GM12878 (cell line): Measurements from ENCODE around the gene NES. TPM values are rescaled to one million over a fixed set of nuclear protein-coding genes. Genes with fewer than 3 reads are reported as not detected.

ENCODE experiments used
- NRF1 ChIP-seq: conservative IDR thresholded peaks from 2 replicates; pipeline ENCODE4 v1.6.1; 2011; ENCODE audit warnings: mild to moderate bottlenecking, low read depth, low read length, improper control_type of control experiment
- RBBP5 ChIP-seq: fragments of 200-600 bp; sonication (generic); conservative IDR thresholded peaks from 2 replicates; pipeline ENCODE4 v1.6.1; 2016
- SMAD1 ChIP-seq: fragments of 450-650 bp; IDR thresholded peaks from 2 replicates; pipeline ENCODE4 v1.6.1; 2018; ENCODE audit warnings: mild to moderate bottlenecking, low read depth; ENCODE audit not compliant: partially characterized antibody
- TCF12 ChIP-seq: IDR thresholded peaks from 2 replicates; pipeline ENCODE4 v1.6.1; 2011; ENCODE audit warnings: low read depth, mild to moderate bottlenecking, low read length
- TCF3 ChIP-seq: IDR thresholded peaks from 2 replicates; pipeline ENCODE4 v1.6.1; 2012; ENCODE audit warnings: low read depth, mild to moderate bottlenecking, low read length, borderline replicate concordance; ENCODE audit not compliant: insufficient read depth
- polyA plus RNA-seq, 11 experiments: library from polyadenylated mRNA; depleted of rRNA in 4 of 11; unstranded in 6 of 11; stranded (reverse) in 5 of 11; fragments of >200 nt; fragmentation: Nextera tagmentation in 4 of 11; fragmentation: Illumina TruSeq in 1 of 11; extraction: Ambion mirVana in 4 of 11; extraction: Trizol in 1 of 11; gene quantifications; 1 replicate in 1 of 11; 2 replicates in 10 of 11; pipeline versions ENCODE4 v1.2.1 to v1.2.3, GENCODE V29; 2011 to 2016; ENCODE audit warnings: inconsistent platforms in 2 of 11, missing spikeins in 2 of 11, low read depth in 1 of 11
- total RNA-seq, 4 experiments: library from RNA; depleted of rRNA in 3 of 4; stranded (reverse); fragments of >200 nt in 3 of 4; fragmentation: Illumina TruSeq in 1 of 4; extraction: Trizol in 1 of 4; gene quantifications; 2 replicates each; pipeline versions ENCODE4 v1.2.1 to v1.2.3, GENCODE V29; 2013 to 2021
- TF ChIP-seq, protein P1 (sequence below): fragments of 450-650 bp; IDR thresholded peaks from 2 replicates; pipeline ENCODE4 v1.6.1; 2017; ENCODE audit warnings: borderline replicate concordance
- TF ChIP-seq, protein P2 (sequence below): IDR thresholded peaks from 2 replicates; pipeline ENCODE4 v1.6.1; 2012; ENCODE audit warnings: improper control_type of control experiment, low read depth, low read length; ENCODE audit not compliant: insufficient replicate concordance
- TF ChIP-seq, protein P3 (sequence below): fragments of 450-650 bp; IDR thresholded peaks from 2 replicates; pipeline ENCODE4 v1.6.1; 2017; ENCODE audit warnings: antibody characterized with exemption, mild to moderate bottlenecking, moderate library complexity
- TF ChIP-seq, protein P4 (sequence below): fragments of 450-650 bp; IDR thresholded peaks from 2 replicates; pipeline ENCODE4 v1.6.1; 2018; ENCODE audit warnings: mild to moderate bottlenecking, low read depth, moderate library complexity; ENCODE audit not compliant: partially characterized antibody
- TF ChIP-seq, protein P5 (sequence below): fragments of 450-650 bp; IDR thresholded peaks from 2 replicates; pipeline ENCODE4 v1.6.1; 2017; ENCODE audit warnings: mild to moderate bottlenecking, moderate library complexity

NES gene
- total and polyA plus RNA-seq, 10 of the 15 experiments (the other 5 are each of a cell fraction or from before 2014, with no cell fraction given): under 0.01 to 0.15 (median 0.02) TPM; not detected in 4

DNA sequence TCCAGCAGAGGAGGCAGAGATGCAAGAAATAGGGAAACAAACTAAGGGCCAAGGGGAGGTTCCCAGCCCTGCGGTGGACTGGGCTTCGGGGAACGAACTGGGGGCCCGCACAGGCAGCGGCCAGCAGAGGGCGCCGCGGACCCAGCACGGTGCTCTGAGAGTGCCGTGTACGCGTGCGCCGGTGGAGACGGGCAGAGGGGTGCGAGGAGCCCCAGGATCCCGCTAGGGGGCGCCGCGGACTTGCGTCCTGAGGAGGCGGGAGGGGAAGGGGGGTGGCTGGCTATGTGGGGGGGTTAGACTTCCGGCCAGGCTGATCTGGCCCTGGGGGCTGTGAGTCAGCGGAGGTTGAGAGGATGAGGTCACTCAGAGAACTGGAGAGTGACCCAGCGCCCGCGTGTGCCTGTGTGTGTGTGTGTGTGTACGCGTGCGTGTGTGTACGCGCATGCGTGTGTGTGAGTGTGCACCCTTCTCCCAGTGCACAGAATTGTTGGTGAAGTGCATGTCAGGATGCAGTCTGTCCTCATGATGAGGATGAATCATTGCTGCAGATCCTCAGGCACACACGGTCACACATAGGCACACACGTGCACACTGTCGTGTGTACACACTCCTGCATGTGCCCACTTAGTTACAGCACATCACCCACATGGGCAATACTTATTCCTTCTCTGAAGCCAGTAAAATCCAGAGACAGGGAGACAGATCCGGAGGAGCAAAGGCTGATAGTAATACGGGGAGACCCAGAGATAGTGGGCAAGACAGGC lies 17.0 kb downstream of the NES start (continued):
- TF ChIP-seq, protein P1, sequence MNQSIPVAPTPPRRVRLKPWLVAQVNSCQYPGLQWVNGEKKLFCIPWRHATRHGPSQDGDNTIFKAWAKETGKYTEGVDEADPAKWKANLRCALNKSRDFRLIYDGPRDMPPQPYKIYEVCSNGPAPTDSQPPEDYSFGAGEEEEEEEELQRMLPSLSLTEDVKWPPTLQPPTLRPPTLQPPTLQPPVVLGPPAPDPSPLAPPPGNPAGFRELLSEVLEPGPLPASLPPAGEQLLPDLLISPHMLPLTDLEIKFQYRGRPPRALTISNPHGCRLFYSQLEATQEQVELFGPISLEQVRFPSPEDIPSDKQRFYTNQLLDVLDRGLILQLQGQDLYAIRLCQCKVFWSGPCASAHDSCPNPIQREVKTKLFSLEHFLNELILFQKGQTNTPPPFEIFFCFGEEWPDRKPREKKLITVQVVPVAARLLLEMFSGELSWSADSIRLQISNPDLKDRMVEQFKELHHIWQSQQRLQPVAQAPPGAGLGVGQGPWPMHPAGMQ: no peak
- TF ChIP-seq, protein P2, sequence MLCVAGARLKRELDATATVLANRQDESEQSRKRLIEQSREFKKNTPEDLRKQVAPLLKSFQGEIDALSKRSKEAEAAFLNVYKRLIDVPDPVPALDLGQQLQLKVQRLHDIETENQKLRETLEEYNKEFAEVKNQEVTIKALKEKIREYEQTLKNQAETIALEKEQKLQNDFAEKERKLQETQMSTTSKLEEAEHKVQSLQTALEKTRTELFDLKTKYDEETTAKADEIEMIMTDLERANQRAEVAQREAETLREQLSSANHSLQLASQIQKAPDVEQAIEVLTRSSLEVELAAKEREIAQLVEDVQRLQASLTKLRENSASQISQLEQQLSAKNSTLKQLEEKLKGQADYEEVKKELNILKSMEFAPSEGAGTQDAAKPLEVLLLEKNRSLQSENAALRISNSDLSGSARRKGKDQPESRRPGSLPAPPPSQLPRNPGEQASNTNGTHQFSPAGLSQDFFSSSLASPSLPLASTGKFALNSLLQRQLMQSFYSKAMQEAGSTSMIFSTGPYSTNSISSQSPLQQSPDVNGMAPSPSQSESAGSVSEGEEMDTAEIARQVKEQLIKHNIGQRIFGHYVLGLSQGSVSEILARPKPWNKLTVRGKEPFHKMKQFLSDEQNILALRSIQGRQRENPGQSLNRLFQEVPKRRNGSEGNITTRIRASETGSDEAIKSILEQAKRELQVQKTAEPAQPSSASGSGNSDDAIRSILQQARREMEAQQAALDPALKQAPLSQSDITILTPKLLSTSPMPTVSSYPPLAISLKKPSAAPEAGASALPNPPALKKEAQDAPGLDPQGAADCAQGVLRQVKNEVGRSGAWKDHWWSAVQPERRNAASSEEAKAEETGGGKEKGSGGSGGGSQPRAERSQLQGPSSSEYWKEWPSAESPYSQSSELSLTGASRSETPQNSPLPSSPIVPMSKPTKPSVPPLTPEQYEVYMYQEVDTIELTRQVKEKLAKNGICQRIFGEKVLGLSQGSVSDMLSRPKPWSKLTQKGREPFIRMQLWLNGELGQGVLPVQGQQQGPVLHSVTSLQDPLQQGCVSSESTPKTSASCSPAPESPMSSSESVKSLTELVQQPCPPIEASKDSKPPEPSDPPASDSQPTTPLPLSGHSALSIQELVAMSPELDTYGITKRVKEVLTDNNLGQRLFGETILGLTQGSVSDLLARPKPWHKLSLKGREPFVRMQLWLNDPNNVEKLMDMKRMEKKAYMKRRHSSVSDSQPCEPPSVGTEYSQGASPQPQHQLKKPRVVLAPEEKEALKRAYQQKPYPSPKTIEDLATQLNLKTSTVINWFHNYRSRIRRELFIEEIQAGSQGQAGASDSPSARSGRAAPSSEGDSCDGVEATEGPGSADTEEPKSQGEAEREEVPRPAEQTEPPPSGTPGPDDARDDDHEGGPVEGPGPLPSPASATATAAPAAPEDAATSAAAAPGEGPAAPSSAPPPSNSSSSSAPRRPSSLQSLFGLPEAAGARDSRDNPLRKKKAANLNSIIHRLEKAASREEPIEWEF: no peak
- TF ChIP-seq, protein P3, sequence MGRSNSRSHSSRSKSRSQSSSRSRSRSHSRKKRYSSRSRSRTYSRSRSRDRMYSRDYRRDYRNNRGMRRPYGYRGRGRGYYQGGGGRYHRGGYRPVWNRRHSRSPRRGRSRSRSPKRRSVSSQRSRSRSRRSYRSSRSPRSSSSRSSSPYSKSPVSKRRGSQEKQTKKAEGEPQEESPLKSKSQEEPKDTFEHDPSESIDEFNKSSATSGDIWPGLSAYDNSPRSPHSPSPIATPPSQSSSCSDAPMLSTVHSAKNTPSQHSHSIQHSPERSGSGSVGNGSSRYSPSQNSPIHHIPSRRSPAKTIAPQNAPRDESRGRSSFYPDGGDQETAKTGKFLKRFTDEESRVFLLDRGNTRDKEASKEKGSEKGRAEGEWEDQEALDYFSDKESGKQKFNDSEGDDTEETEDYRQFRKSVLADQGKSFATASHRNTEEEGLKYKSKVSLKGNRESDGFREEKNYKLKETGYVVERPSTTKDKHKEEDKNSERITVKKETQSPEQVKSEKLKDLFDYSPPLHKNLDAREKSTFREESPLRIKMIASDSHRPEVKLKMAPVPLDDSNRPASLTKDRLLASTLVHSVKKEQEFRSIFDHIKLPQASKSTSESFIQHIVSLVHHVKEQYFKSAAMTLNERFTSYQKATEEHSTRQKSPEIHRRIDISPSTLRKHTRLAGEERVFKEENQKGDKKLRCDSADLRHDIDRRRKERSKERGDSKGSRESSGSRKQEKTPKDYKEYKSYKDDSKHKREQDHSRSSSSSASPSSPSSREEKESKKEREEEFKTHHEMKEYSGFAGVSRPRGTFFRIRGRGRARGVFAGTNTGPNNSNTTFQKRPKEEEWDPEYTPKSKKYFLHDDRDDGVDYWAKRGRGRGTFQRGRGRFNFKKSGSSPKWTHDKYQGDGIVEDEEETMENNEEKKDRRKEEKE: peak; percentile 41; the same call in 1 of the 2 replicates
- TF ChIP-seq RBBP5 (no peak), NRF1 (peak; percentile 56), TCF12 (peak; percentile 54; the same call in 1 of the 2 replicates), SMAD1 (no peak), TCF3 (no peak)
- TF ChIP-seq, protein P4, sequence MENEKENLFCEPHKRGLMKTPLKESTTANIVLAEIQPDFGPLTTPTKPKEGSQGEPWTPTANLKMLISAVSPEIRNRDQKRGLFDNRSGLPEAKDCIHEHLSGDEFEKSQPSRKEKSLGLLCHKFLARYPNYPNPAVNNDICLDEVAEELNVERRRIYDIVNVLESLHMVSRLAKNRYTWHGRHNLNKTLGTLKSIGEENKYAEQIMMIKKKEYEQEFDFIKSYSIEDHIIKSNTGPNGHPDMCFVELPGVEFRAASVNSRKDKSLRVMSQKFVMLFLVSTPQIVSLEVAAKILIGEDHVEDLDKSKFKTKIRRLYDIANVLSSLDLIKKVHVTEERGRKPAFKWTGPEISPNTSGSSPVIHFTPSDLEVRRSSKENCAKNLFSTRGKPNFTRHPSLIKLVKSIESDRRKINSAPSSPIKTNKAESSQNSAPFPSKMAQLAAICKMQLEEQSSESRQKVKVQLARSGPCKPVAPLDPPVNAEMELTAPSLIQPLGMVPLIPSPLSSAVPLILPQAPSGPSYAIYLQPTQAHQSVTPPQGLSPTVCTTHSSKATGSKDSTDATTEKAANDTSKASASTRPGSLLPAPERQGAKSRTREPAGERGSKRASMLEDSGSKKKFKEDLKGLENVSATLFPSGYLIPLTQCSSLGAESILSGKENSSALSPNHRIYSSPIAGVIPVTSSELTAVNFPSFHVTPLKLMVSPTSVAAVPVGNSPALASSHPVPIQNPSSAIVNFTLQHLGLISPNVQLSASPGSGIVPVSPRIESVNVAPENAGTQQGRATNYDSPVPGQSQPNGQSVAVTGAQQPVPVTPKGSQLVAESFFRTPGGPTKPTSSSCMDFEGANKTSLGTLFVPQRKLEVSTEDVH: no peak
- TF ChIP-seq, protein P5, sequence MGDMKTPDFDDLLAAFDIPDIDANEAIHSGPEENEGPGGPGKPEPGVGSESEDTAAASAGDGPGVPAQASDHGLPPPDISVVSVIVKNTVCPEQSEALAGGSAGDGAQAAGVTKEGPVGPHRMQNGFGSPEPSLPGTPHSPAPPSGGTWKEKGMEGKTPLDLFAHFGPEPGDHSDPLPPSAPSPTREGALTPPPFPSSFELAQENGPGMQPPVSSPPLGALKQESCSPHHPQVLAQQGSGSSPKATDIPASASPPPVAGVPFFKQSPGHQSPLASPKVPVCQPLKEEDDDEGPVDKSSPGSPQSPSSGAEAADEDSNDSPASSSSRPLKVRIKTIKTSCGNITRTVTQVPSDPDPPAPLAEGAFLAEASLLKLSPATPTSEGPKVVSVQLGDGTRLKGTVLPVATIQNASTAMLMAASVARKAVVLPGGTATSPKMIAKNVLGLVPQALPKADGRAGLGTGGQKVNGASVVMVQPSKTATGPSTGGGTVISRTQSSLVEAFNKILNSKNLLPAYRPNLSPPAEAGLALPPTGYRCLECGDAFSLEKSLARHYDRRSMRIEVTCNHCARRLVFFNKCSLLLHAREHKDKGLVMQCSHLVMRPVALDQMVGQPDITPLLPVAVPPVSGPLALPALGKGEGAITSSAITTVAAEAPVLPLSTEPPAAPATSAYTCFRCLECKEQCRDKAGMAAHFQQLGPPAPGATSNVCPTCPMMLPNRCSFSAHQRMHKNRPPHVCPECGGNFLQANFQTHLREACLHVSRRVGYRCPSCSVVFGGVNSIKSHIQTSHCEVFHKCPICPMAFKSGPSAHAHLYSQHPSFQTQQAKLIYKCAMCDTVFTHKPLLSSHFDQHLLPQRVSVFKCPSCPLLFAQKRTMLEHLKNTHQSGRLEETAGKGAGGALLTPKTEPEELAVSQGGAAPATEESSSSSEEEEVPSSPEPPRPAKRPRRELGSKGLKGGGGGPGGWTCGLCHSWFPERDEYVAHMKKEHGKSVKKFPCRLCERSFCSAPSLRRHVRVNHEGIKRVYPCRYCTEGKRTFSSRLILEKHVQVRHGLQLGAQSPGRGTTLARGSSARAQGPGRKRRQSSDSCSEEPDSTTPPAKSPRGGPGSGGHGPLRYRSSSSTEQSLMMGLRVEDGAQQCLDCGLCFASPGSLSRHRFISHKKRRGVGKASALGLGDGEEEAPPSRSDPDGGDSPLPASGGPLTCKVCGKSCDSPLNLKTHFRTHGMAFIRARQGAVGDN: no peak
